ENCODE results near the gene SLIT3.
A peak's percentile ranks its signal among the peaks of the same experiment; 100 is the strongest.

The SLIT3 gene

GRCh38 chr5:168898247-168898911 is 402.6 kb downstream of the SLIT3 start:
- H3K4me3 ChIP-seq (ENCODE audit: low read depth, low read length), result no peak overlapping the region
- no peak for TF ChIP-seq CTCF (IDR thresholded peaks at IDR 0.05; ENCODE audit: control insufficient read depth, extremely low read depth, insufficient read depth)
- DNase-seq (ENCODE audit: low read depth), result no peak

DNA sequence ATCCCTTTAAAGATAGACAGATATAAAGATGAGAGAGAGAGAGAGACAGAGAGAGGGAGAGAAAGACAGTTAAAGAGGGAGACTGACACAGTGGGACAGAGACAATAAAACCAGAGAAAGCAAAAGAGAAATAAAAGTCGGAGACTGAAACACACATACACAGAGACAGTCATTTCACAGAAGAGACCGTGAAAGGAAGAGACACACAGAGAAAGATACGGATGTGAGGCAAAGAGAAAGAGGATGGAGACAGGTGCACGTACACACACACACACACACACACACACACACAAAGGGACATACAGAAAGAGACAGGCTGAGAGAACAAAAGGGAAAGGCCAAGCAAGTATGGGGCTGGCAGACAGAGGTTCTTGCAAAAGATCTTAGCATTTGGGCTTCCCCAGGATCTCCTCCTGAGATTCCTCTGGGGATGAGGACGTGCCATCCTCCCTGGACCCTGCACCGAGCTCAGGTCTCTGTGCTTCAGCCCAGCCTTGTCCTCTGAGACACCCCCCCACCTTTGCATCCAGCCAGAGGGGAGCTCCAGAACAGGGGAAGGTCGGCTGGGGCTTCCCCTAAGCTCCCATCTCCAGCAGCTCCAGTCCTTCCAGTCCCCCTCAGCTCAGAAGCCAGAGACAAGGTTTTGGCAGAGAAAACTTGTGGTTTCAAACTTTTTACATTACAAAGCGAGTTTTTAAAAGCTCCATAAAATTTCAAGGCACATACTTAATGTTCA is 403.4 kb downstream of the SLIT3 start:
- no peak overlapping the region for H3K4me3 ChIP-seq (ENCODE audit: low read depth, low read length)
- TF ChIP-seq CTCF (IDR thresholded peaks at IDR 0.05; ENCODE audit: control insufficient read depth, extremely low read depth, insufficient read depth), result no peak
- DNase-seq (ENCODE audit: low read depth), result no peak

GRCh38 chr5:168895295-168896071 is 405.5 kb downstream of the SLIT3 start:
- DNase-seq (ENCODE audit: low read depth), result no peak
- no peak for TF ChIP-seq CTCF (IDR thresholded peaks at IDR 0.05; ENCODE audit: control insufficient read depth, extremely low read depth, insufficient read depth)
- H3K4me3 ChIP-seq (ENCODE audit: low read depth, low read length), result no peak overlapping the region

- H3K4me3 ChIP-seq (ENCODE audit: low read depth, low read length), result no peak overlapping the region
- DNase-seq (ENCODE audit: low read depth), result no peak
- no peak for TF ChIP-seq CTCF (IDR thresholded peaks at IDR 0.05; ENCODE audit: control insufficient read depth, extremely low read depth, insufficient read depth)
These were observed 407.7 kb downstream of the SLIT3 start for GRCh38 chr5:168893283-168893682.

- no peak for TF ChIP-seq CTCF (IDR thresholded peaks at IDR 0.05; ENCODE audit: control insufficient read depth, extremely low read depth, insufficient read depth)
- H3K4me3 ChIP-seq (ENCODE audit: low read depth, low read length), result no peak overlapping the region
- DNase-seq (ENCODE audit: low read depth), result no peak
These were observed 408.2 kb downstream of the SLIT3 start for GRCh38 chr5:168892618-168893186.

DNA sequence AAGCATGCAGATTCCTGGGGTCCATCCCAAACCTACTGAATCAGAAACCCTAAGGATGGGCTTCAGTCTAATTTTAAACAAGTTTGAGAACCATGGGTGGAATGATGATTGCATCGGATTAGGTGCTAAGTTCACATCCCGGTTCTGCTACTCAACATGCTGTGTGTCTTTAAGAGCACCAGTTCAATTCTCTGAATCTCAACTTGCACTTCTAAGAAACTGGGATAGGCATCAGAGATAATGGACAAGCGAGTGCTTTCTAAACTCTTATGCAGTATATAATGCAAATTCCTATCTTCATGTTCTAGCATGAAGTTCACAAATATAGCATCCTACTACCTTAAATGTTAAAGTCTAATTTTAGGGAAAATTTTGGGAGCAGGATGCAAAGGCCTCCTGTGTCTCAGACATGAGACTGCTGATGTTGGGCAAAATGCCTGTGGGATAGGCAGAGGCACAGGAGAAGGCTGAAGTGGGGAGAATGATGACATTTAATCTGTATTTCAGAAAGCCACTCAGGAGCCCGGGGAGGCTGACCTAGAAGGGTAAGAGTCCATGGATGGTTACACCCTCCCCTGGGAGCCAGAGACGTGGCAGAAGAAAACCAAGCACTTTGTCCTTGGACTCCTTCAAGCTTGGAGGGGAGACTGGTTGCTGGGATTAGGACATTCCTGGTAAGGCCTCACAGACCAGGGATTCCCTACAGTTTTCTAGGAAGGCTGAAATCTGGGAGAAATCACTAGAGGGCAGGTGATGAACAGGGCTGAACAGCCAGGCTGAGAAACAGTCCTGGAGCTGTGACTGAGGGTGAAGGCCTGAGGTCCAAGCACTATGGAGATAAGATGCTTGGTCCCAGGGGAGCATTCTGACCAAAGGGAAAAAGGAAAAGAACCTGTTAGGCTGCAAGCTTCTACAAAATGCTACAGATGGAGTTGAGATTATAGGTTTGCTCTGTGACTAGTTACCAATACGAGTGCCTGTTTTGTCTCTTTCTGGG is 409.8 kb downstream of the SLIT3 start:
- H3K4me3 ChIP-seq (ENCODE audit: low read depth, low read length), result no peak overlapping the region
- 0 out of 2 replicates have a peak, but pooled peaks have one; percentile 3 for TF ChIP-seq CTCF (IDR thresholded peaks at IDR 0.05; ENCODE audit: control insufficient read depth, extremely low read depth, insufficient read depth)
- DNase-seq (ENCODE audit: low read depth), result no peak
